ENCODE data around the gene CPEB1. TPM values are rescaled to one million over a fixed set of nuclear protein-coding genes. Genes with fewer than 3 reads are reported as not detected.
A peak's percentile ranks its signal among the peaks of the same experiment; 100 is the strongest.

CPEB1 gene
- total RNA-seq = 1 to 10 TPM in 2 of 4 donors, under 1 TPM in 2; 0.15 to 2.9 (median 1.3) TPM

DNA sequence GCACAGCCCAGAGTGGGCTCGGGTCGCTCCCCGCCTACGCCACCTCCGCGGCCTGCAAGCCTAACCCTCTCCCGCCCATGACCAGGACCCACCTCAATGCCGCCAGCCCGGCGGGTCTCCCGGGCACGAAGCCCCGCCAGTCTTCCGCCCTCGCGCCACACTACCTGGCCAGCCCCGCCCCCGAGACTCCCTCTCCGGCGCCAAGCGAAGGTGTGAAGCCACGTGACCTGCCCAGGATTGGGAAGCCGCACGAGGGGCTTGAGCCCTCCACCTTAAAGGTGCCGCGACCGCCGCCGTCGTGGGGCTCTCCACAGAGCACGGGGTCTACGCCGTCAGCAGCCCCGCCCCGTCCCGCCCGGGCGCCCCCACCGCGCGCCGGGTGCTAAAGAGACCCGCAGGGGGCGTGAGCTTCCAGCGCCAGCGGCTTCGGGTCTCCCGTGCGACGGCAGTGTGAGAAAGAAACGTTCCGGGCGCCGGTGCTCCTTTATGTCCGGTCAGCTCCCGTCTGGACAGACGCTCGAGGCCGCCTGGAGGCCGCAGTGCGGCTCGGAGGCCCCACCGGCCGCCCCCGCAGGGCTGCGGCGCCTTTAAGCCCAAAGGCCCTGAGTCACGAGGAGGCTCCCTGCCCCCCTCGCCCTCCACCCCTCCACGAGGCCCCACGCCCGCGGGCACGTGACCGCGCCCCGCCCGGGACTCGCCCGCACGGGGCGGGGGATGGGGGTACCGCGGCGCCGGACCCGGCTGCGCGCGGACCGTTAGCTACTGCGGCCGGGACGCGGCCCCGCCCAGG, at the start of gene CPEB1:
Gene CPEB1, minus strand, starts transcription at position 319 of the 790 bp plus-strand sequence. CDS start 18,904 bp downstream, outside the sequence.
- intact Hi-C loops (cut with DNase I; ENCODE audit: low total_unique reads) = no loop called here
- peak; percentile 28 to 92 for DNase-seq (ENCODE audit: low spot score in 2 of 2)
- H3K4me3 ChIP-seq (ENCODE audit: low read depth, poor library complexity, severe bottlenecking) = peak within 1 kb of the TSS; percentile 37
- no peak for TF ChIP-seq POLR2A (IDR thresholded peaks at IDR 0.05)
- TF ChIP-seq, protein P1, sequence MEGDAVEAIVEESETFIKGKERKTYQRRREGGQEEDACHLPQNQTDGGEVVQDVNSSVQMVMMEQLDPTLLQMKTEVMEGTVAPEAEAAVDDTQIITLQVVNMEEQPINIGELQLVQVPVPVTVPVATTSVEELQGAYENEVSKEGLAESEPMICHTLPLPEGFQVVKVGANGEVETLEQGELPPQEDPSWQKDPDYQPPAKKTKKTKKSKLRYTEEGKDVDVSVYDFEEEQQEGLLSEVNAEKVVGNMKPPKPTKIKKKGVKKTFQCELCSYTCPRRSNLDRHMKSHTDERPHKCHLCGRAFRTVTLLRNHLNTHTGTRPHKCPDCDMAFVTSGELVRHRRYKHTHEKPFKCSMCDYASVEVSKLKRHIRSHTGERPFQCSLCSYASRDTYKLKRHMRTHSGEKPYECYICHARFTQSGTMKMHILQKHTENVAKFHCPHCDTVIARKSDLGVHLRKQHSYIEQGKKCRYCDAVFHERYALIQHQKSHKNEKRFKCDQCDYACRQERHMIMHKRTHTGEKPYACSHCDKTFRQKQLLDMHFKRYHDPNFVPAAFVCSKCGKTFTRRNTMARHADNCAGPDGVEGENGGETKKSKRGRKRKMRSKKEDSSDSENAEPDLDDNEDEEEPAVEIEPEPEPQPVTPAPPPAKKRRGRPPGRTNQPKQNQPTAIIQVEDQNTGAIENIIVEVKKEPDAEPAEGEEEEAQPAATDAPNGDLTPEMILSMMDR (IDR thresholded peaks at IDR 0.05) = no peak
- WGBS, 2 donors = 0 to 8% methylated on average over 5 to 20 of the region's 96 CpGs

DNA sequence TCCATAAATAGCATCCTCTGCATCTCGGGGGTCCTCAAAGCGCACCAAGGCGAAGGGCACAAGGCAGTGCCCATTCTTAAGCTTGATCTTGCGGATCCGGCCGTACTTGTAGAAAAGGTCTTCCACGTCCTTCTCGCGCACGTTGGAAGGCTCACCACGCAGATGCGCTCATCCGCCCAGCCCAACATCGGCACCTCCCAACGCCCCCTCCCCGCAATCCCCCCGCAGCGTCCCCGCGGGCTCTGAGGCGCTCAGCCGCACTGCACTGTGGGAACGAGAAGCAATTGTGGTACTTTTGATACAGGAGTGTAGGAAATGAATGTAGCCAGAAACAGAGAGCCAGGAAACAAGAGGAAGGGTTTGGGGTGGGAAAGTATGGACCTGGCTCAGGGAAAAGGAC, 45.0 kb upstream of the CPEB1 start:
- H3K4me3 ChIP-seq (ENCODE audit: low read depth, poor library complexity, severe bottlenecking) = no peak overlapping the region
- intact Hi-C loops (cut with DNase I; ENCODE audit: low total_unique reads) = no loop called here
- TF ChIP-seq POLR2A (IDR thresholded peaks at IDR 0.05) = no peak
- TF ChIP-seq, protein P1 (IDR thresholded peaks at IDR 0.05) = no peak
- DNase-seq (ENCODE audit: low spot score in 2 of 2) = no peak
- 92% methylated on average over 23 of the region's 23 CpGs for whole genome bisulfite sequencing, 2 donors

DNA sequence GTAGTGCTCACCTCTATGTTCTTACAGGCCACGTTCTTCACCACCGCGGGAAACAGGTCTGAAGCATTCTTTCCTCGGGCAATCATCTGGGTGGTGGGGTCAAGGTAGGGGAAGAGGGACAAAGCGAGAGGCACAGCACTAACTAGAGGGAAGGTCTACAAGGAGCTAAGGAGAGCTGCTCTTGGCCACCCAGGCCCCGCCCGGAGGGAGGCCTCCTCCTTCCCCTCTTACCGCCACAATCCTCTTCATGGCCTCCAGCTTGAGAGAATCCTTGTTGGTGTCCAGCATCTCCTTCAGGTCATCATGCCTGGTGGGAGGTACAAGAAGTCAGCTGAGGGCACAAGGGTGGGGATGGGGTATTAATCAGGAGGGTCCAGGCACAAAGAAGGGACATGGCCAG, 42.0 kb upstream of the CPEB1 start:
- DNase-seq (ENCODE audit: low spot score in 2 of 2) = no peak
- intact Hi-C loops (cut with DNase I; ENCODE audit: low total_unique reads) = no loop called here
- no peak overlapping the region for H3K4me3 ChIP-seq (ENCODE audit: low read depth, poor library complexity, severe bottlenecking)
- no peak for TF ChIP-seq POLR2A (IDR thresholded peaks at IDR 0.05)
- TF ChIP-seq, protein P1 (IDR thresholded peaks at IDR 0.05) = no peak
- 93 to 97% methylated on average over 8 of the region's 8 CpGs for WGBS, 2 donors

DNA sequence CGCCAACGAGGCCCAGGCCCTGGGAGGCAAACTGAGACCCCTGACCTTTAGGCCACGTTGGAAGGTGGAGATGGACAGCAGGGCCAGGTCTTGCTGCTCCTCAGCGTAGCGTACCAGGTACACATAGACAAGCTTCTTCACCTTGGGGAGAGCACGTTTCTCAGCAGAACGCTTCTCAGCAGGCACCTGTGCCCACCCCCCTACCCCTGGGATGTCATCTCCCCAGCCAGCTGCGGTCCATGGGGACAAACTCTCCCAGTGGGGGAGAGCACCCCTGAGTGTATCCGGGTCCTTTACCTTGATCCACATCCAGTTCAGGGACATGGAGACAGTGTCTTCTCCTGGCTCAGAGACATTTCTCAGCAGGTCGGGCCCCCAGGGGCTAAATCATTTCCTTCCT, 41.5 kb upstream of the CPEB1 start:
- TF ChIP-seq, protein P1 (IDR thresholded peaks at IDR 0.05) = no peak
- no peak for TF ChIP-seq POLR2A (IDR thresholded peaks at IDR 0.05)
- 86 to 89% methylated on average over 9 to 10 of the region's 10 CpGs for WGBS, 2 donors
- no peak overlapping the region for H3K4me3 ChIP-seq (ENCODE audit: low read depth, poor library complexity, severe bottlenecking)
- intact Hi-C loops (cut with DNase I; ENCODE audit: low total_unique reads) = no loop called here
- no peak for DNase-seq (ENCODE audit: low spot score in 2 of 2)

DNA sequence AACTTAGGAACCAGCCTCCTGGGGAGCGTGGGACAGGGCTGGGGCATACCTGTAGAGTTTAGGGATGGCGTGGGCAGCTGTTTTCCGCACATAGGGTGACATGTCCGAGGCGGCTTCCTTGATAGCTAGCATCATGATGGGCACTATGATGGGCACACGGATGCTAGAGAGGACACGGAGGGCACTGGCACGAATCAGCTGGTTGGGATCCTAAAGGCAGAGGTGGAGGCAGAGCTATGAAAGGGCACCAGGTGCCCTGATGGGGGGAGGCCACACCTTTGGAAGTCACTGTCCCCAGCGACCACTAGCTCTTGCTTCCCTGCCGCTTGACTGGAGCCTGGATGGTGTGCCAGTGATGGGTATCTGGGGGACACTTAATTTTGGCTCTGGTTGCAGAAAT, 34.2 kb upstream of the CPEB1 start:
- intact Hi-C loops (cut with DNase I; ENCODE audit: low total_unique reads) = no loop called here
- no peak overlapping the region for H3K4me3 ChIP-seq (ENCODE audit: low read depth, poor library complexity, severe bottlenecking)
- no peak for DNase-seq (ENCODE audit: low spot score in 2 of 2)
- 90 to 93% methylated on average over 10 of the region's 10 CpGs for WGBS, 2 donors
- TF ChIP-seq, protein P1 (IDR thresholded peaks at IDR 0.05) = no peak
- no peak for TF ChIP-seq POLR2A (IDR thresholded peaks at IDR 0.05)

Measured in lower leg skin (tissue), 4 donors.